HepG2 (cell line): ENCODE data around the gene FCER1G. TPM values are rescaled to one million over a fixed set of nuclear protein-coding genes. Genes with fewer than 3 reads are reported as not detected.

Experiments used
- ATAC-seq: fragments of 200-7000 bp; cut with Tn5 transposase; 3 replicates; pipeline ENCODE4 v1.9.1; 2020; ENCODE audit warnings: mild to moderate bottlenecking, moderate library complexity
- BruUV-seq: library from RNA; stranded (reverse); fragments of 400-500 nt; replicated peaks from 2 replicates; lab custom pipeline; 2021; lab: Mats Ljungman, UMichigan
- CTCF ChIA-PET: fragments of 300-600 bp; formaldehyde crosslinking; extraction: SDS; loops from one replicate; lab custom pipeline; 2021; ENCODE audit warnings: low total read pairs, inconsistent platforms, low intra/inter-chr PET ratio; lab: Yijun Ruan, JAX
- POLR2A ChIA-PET: fragments of 350-600 bp; sonication (Branson Sonifier 250); formaldehyde crosslinking; loops from one replicate; lab custom pipeline; 2020; ENCODE audit warnings: antibody characterized with exemption, inconsistent platforms; lab: Yijun Ruan, JAX
- DNase-seq: peaks from one replicate; pipeline ENCODE4 v3.0.0-alpha.2; 2015; ENCODE audit warnings: low spot score
- FAIRE-seq: peaks from 3 replicates; lab custom pipeline; 2011; peaks lifted over from hg19 to GRCh38; lab: Jason Lieb, UNC
- H2AFZ ChIP-seq: one replicate; pipeline ENCODE4 v1.6.1; 2011; ENCODE audit warnings: low read length, inconsistent platforms
- H3K27ac ChIP-seq: fragments of 300-600 bp; 3 replicates; pipeline ENCODE4 v1.8.0; 2011; ENCODE audit warnings: mixed run types, mild to moderate bottlenecking, mixed read lengths, low read length, inconsistent platforms; ENCODE audit not compliant: insufficient read depth; ENCODE audit errors: extremely low read length
- H3K27me3 ChIP-seq, 2 experiments: fragments of 200-600 bp in 1 of 2; 2 replicates in 1 of 2; 3 replicates in 1 of 2; pipeline versions ENCODE4 v1.6.0 to v1.8.0; 2011; ENCODE audit warnings: low read length in 2 of 2, mild to moderate bottlenecking in 2 of 2, moderate library complexity in 2 of 2, inconsistent platforms in 1 of 2; ENCODE audit not compliant: insufficient read depth in 2 of 2, control insufficient read depth in 1 of 2
- H3K36me3 ChIP-seq, 2 experiments: fragments of 200-600 bp in 1 of 2; replicated peaks in 1 of 2; 2 replicates in 1 of 2; 3 replicates in 1 of 2; pipeline versions ENCODE4 v1.5.1 to v1.8.0; 2011; ENCODE audit warnings: low read length in 2 of 2, inconsistent platforms in 1 of 2; ENCODE audit not compliant: insufficient read depth in 2 of 2, control insufficient read depth in 1 of 2
- H3K4me1 ChIP-seq: 2 replicates; pipeline ENCODE4 v1.5.1; 2012; ENCODE audit warnings: low read length, inconsistent platforms; ENCODE audit not compliant: insufficient read depth
- H3K4me2 ChIP-seq: 2 replicates; pipeline ENCODE4 v1.6.0; 2011; ENCODE audit warnings: low read depth, low read length, inconsistent platforms
- H3K4me3 ChIP-seq, 3 experiments: fragments of 200-600 bp in 1 of 3; sonication (generic), shearing (Covaris generic) in 1 of 3; replicated peaks in 1 of 3; 2 replicates each; pipeline ENCODE4 v1.5.1; 2011 to 2016; ENCODE audit warnings: low read length in 3 of 3, inconsistent platforms in 2 of 3, low read depth in 2 of 3, mild to moderate bottlenecking in 2 of 3, control low read depth in 1 of 3, mixed read lengths in 1 of 3; ENCODE audit not compliant: insufficient read depth in 1 of 3
- H3K79me2 ChIP-seq: one replicate; pipeline ENCODE4 v1.6.1; 2011; ENCODE audit warnings: low read length, inconsistent platforms; ENCODE audit not compliant: insufficient read depth
- H3K9ac ChIP-seq: 2 replicates; pipeline ENCODE4 v1.6.0; 2011; ENCODE audit warnings: mild to moderate bottlenecking, low read depth, low read length, inconsistent platforms; ENCODE audit not compliant: insufficient read depth
- H3K9me3 ChIP-seq: 2 replicates; pipeline ENCODE4 v1.5.1; 2012; ENCODE audit warnings: mild to moderate bottlenecking, low read length
- H4K20me1 ChIP-seq: 2 replicates; pipeline ENCODE4 v1.6.0; 2011; ENCODE audit warnings: inconsistent platforms, mild to moderate bottlenecking, low read length, moderate library complexity; ENCODE audit not compliant: insufficient read depth
- CAMTA2 ChIP-seq: sonication (generic); formaldehyde crosslinking; IDR thresholded peaks from 2 replicates; pipeline ENCODE4 v1.4.0; 2020; ENCODE audit warnings: mild to moderate bottlenecking, missing genetic modification reagents, borderline replicate concordance
- GATAD2A ChIP-seq: IDR thresholded peaks from 2 replicates; pipeline ENCODE4 v1.6.1; 2016
- HNF4A ChIP-seq: sonication (generic); formaldehyde crosslinking; IDR thresholded peaks from 2 replicates; pipeline ENCODE4 v1.4.0; 2020; ENCODE audit warnings: missing genetic modification reagents
- HNF4G ChIP-seq, 2 experiments: sonication (generic) in 1 of 2; formaldehyde crosslinking in 1 of 2; IDR thresholded peaks; 2 replicates each; pipeline versions ENCODE4 v1.4.0 to v1.6.1; 2011 to 2020; ENCODE audit warnings: borderline replicate concordance in 2 of 2, low read depth in 2 of 2, mild to moderate bottlenecking in 2 of 2, low read length in 1 of 2, missing genetic modification reagents in 1 of 2, moderate library complexity in 1 of 2
- IRX3 ChIP-seq: sonication (generic); formaldehyde crosslinking; IDR thresholded peaks from 2 replicates; pipeline ENCODE4 v1.8.1; 2023; ENCODE audit warnings: mild to moderate bottlenecking, low read depth, missing genetic modification reagents, borderline replicate concordance
- ONECUT2 ChIP-seq: sonication (generic); formaldehyde crosslinking; IDR thresholded peaks from 2 replicates; pipeline ENCODE4 v1.4.0; 2020; ENCODE audit warnings: missing genetic modification reagents
- SAP130 ChIP-seq: IDR thresholded peaks from 2 replicates; pipeline ENCODE4 v1.6.1; 2016; ENCODE audit warnings: low read depth
- SETDB1 ChIP-seq: sonication (generic); formaldehyde crosslinking; IDR thresholded peaks from 2 replicates; pipeline ENCODE4 v1.5.1; 2020; ENCODE audit warnings: missing genetic modification reagents, mild to moderate bottlenecking, borderline replicate concordance
- SP5 ChIP-seq: IDR thresholded peaks from 2 replicates; pipeline ENCODE4 v1.6.1; 2016; ENCODE audit warnings: low read depth, borderline replicate concordance
- STAG1 ChIP-seq: sonication (generic); formaldehyde crosslinking; IDR thresholded peaks from 2 replicates; pipeline ENCODE4 v1.4.0; 2020; ENCODE audit warnings: missing genetic modification reagents
- TARDBP ChIP-seq: sonication (generic); formaldehyde crosslinking; IDR thresholded peaks from 2 replicates; pipeline ENCODE4 v1.8.0; 2022; ENCODE audit warnings: mild to moderate bottlenecking, missing genetic modification reagents
- ZNF274 ChIP-seq: sonication (generic); formaldehyde crosslinking; IDR thresholded peaks from 2 replicates; pipeline ENCODE4 v1.5.1; 2020; ENCODE audit warnings: mild to moderate bottlenecking, missing genetic modification reagents
- ZNF350 ChIP-seq: sonication (generic); formaldehyde crosslinking; IDR thresholded peaks from 2 replicates; pipeline ENCODE4 v1.4.0; 2020; ENCODE audit warnings: mild to moderate bottlenecking, low read depth, missing genetic modification reagents, borderline replicate concordance
- ZNF605 ChIP-seq: sonication (generic); formaldehyde crosslinking; IDR thresholded peaks from 2 replicates; pipeline ENCODE4 v1.8.0; 2022; ENCODE audit warnings: mild to moderate bottlenecking, missing genetic modification reagents
- ZNF772 ChIP-seq: sonication (generic); formaldehyde crosslinking; IDR thresholded peaks from 2 replicates; pipeline ENCODE4 v1.5.0; 2020; ENCODE audit warnings: mild to moderate bottlenecking, missing genetic modification reagents
- WGBS: methylation state at CpG from one replicate; pipeline ENCODE4 v1.1.6; 2017; ENCODE audit warnings: low lambda C conversion rate; 5-methylcytosine and 5-hydroxymethylcytosine counted together
- in situ Hi-C: cut with HindIII; loops from 2 replicates; pipeline ENCODE4 v1.10.0; 2017; ENCODE audit warnings: low pct_unique_long_range_greater_than_20kb; ENCODE audit not compliant: extremely low pct_ligation_motif_present
- intact Hi-C: fragments of 100-400 bp; cut with micrococcal nuclease; formaldehyde crosslinking; loops from one replicate; pipeline ENCODE4 v1.10.0; 2022; ENCODE audit not compliant: unreplicated experiment
- polyA plus RNA-seq, 8 experiments: library from polyadenylated mRNA; depleted of rRNA in 3 of 8; stranded (reverse) in 7 of 8; unstranded in 1 of 8; fragments of >200 nt; fragmentation: Illumina TruSeq in 4 of 8; extraction: Trizol in 4 of 8; gene quantifications; 2 replicates each; pipeline versions ENCODE4 v1.2.1 to v1.2.3, GENCODE V29; 2011 to 2016; ENCODE audit warnings: low read depth in 4 of 8, missing spikeins in 1 of 8, mixed read lengths in 1 of 8; ENCODE audit not compliant: insufficient read depth in 1 of 8
- total RNA-seq, 5 experiments: library from RNA; depleted of rRNA; stranded (reverse); fragments of >200 nt; fragmentation: Illumina TruSeq; extraction: Trizol; gene quantifications; 2 replicates each; pipeline ENCODE4 v1.2.3, GENCODE V29; 2016; ENCODE audit warnings: low read depth in 1 of 5
- TF ChIP-seq, protein P1 (sequence below): sonication (generic); formaldehyde crosslinking; IDR thresholded peaks from 2 replicates; pipeline ENCODE4 v1.4.0; 2020; ENCODE audit warnings: missing genetic modification reagents; ENCODE audit errors: not compliant biosample characterization
- TF ChIP-seq, protein P2 (sequence below): sonication (generic); formaldehyde crosslinking; IDR thresholded peaks from 2 replicates; pipeline ENCODE4 v1.4.0; 2020; ENCODE audit warnings: missing genetic modification reagents
- TF ChIP-seq, protein P3 (sequence below): sonication (generic); formaldehyde crosslinking; IDR thresholded peaks from 2 replicates; pipeline ENCODE4 v1.4.0; 2020; ENCODE audit warnings: missing genetic modification reagents

FCER1G gene
- total and polyA plus RNA-seq, 2 of the 13 experiments (the other 11 are each of a cell fraction or from before 2014, with no cell fraction given): 1.3 to 6.4 TPM

DNA sequence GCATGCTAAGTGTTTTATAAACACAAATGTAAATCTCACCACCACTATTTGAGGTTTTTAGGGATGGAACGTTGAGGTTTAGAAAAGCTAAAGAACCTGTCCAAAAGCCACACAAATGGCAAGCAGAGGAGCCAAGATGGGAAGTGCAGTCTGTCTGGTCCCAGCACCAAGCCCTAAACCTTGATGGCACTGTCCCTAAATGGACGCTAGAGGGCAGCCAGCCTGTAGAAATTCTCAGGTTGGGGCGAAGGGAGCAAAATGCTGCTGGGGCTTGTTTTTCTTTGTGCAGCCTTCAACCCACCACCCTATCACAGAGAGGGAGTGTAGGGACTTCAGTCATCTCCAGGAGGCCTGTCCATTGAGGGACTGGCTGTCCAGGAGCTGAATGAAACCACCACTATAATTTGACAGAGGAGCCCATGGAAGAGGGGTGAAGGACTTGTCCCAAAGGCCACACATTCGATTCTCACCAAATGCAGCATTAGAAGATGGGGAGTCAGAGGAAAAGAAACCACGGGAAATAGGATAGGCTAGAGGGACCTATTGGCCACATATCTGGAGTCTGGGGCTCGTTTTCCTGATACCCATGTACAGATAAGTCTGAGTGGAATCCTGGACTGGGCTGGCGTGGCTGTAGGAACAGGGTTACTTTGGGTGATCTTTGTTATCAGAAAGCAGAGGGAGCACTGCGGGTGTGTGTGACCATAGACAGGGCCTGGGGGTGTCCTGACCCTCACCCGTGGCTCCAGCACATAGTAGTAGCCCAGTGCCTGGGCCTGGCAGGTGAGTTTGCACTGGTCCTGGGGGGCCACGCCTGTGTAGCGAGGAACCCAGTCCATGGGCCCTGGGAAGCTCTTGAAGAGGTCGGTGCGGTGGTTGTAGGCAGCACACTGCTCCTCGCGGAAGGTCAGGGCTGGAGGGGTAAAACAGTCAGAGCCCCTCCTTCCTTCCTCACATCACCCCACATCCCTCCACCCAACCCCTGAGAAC, 22.3 kb upstream of the FCER1G start:
- Histone ChIP-seq H3K4me3 (no peak overlapping the region), H3K27me3 (no peaks in the 10 kb centered on the region), H3K27ac (no peak overlapping the region), H3K9me3 (no peaks in the 10 kb centered on the region), H4K20me1 (no peaks in the 10 kb centered on the region), H3K36me3 (no peaks in the 10 kb centered on the region; a peak in 1 of 5 replicates), H3K4me2 (no peak overlapping the region; the same call in 1 of the 2 replicates), H3K4me1 (peaks cover 30% of the 10 kb centered on the region), H3K9ac (no peak overlapping the region), H2AFZ (no peak overlapping the region), H3K79me2 (no peaks in the 10 kb centered on the region)
- ChIA-PET CTCF (interaction anchor here (0.8 to 1.7 kb wide), 5 partner anchors 17 to 189 kb away, joined by 3 to 15 read pairs (median 7); partner anchors contain the start of gene TOMM40L), POLR2A (interaction anchor here (1.1 kb wide), 1 partner anchor 10 kb away, joined by 5 read pairs; the partner anchor contains the start of gene NDUFS2)
- intact Hi-C loops (loop anchor here (1.0 to 2.0 kb wide), 2 partner anchors 182 to 190 kb away; no protein-coding TSS in a partner anchor), in situ Hi-C loops (no loop called here)
- DNase-seq (peak; percentile 72), FAIRE-seq (peak; percentile 85), ATAC-seq (peak; percentile 85)
- no TSS peak for BruUV-seq
- 51% methylated on average over 9 of the region's 15 CpGs for WGBS
- TF ChIP-seq SAP130 (no peak), ZNF605 (CRISPR knock-in tag) (no peak), ZNF350 (CRISPR knock-in tag) (no peak), ZNF274 (CRISPR knock-in tag) (no peak), SETDB1 (no peak), ONECUT2 (CRISPR knock-in tag) (no peak), STAG1 (CRISPR knock-in tag) (peak; percentile 91), CAMTA2 (0 out of 2 replicates have a peak, but pooled peaks have one; percentile 36), SP5 (CRISPR knock-in tag) (no peak), TARDBP (CRISPR knock-in tag) (peak; percentile 36; the same call in 1 of the 2 replicates), HNF4A (0 out of 2 replicates have a peak, but pooled peaks have one; percentile 13), IRX3 (CRISPR knock-in tag) (no peak), ZNF772 (CRISPR knock-in tag) (0 out of 2 replicates have a peak, but pooled peaks have one; percentile 28), HNF4G (IDR thresholded peaks at IDR 0.05; ENCODE audit: borderline replicate concordance, low read depth, low read length) (no peak), HNF4G (CRISPR knock-in tag; IDR thresholded peaks at IDR 0.05; ENCODE audit: borderline replicate concordance, low read depth) (no peak), GATAD2A (CRISPR knock-in tag) (0 out of 2 replicates have a peak, but pooled peaks have one; percentile 23)
- TF ChIP-seq, protein P1, sequence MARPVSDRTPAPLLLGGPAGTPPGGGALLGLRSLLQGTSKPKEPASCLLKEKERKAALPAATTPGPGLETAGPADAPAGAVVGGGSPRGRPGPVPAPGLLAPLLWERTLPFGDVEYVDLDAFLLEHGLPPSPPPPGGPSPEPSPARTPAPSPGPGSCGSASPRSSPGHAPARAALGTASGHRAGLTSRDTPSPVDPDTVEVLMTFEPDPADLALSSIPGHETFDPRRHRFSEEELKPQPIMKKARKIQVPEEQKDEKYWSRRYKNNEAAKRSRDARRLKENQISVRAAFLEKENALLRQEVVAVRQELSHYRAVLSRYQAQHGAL: peak; percentile 53
- TF ChIP-seq, protein P2, sequence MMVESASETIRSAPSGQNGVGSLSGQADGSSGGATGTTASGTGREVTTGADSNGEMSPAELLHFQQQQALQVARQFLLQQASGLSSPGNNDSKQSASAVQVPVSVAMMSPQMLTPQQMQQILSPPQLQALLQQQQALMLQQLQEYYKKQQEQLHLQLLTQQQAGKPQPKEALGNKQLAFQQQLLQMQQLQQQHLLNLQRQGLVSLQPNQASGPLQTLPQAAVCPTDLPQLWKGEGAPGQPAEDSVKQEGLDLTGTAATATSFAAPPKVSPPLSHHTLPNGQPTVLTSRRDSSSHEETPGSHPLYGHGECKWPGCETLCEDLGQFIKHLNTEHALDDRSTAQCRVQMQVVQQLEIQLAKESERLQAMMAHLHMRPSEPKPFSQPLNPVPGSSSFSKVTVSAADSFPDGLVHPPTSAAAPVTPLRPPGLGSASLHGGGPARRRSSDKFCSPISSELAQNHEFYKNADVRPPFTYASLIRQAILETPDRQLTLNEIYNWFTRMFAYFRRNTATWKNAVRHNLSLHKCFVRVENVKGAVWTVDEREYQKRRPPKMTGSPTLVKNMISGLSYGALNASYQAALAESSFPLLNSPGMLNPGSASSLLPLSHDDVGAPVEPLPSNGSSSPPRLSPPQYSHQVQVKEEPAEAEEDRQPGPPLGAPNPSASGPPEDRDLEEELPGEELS (CRISPR knock-in tag): no peak
- TF ChIP-seq, protein P3, sequence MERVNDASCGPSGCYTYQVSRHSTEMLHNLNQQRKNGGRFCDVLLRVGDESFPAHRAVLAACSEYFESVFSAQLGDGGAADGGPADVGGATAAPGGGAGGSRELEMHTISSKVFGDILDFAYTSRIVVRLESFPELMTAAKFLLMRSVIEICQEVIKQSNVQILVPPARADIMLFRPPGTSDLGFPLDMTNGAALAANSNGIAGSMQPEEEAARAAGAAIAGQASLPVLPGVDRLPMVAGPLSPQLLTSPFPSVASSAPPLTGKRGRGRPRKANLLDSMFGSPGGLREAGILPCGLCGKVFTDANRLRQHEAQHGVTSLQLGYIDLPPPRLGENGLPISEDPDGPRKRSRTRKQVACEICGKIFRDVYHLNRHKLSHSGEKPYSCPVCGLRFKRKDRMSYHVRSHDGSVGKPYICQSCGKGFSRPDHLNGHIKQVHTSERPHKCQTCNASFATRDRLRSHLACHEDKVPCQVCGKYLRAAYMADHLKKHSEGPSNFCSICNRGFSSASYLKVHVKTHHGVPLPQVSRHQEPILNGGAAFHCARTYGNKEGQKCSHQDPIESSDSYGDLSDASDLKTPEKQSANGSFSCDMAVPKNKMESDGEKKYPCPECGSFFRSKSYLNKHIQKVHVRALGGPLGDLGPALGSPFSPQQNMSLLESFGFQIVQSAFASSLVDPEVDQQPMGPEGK (CRISPR knock-in tag): peak; percentile 41; the same call in 1 of the 2 replicates
